ENCODE measurements around the gene ARID1B. TPM values are rescaled to one million over a fixed set of nuclear protein-coding genes. Genes with fewer than 3 reads are reported as not detected.

Gene ARID1B
- total and polyA plus RNA-seq, 2 experiments from 2014 or later = 41.9 to 72.7 TPM

GRCh38 chr6:156809446-156810178 is 32.4 kb downstream of the ARID1B start:
- no peak for DNase-seq (ENCODE audit: low read depth in 1 of 2, low spot score in 1 of 2)
- no peak overlapping the region for H3K4me3 ChIP-seq
- no peaks in the 10 kb centered on the region for H3K9me3 ChIP-seq (ENCODE audit: low read depth)
- no peaks in the 10 kb centered on the region for H3K36me3 ChIP-seq
- peaks cover 21% of the 10 kb centered on the region for H3K4me1 ChIP-seq (ENCODE audit: low read depth)
- no peak overlapping the region for H3K27ac ChIP-seq
- no peaks in the 10 kb centered on the region for H3K27me3 ChIP-seq
- TF ChIP-seq CTCF (IDR thresholded peaks at IDR 0.05; ENCODE audit: low read depth, low read length) = no peak

GRCh38 chr6:156814036-156814581 is 36.9 kb downstream of the ARID1B start:
- no peak overlapping the region for H3K27ac ChIP-seq
- no peak for TF ChIP-seq CTCF (IDR thresholded peaks at IDR 0.05; ENCODE audit: low read depth, low read length)
- H3K4me1 ChIP-seq (ENCODE audit: low read depth) = peaks cover 24% of the 10 kb centered on the region
- no peaks in the 10 kb centered on the region for H3K27me3 ChIP-seq
- no peaks in the 10 kb centered on the region for H3K36me3 ChIP-seq
- no peaks in the 10 kb centered on the region for H3K9me3 ChIP-seq (ENCODE audit: low read depth)
- no peak overlapping the region for H3K4me3 ChIP-seq
- no peak for DNase-seq (ENCODE audit: low read depth in 1 of 2, low spot score in 1 of 2)

- no peak overlapping the region for H3K4me3 ChIP-seq
- DNase-seq (ENCODE audit: low read depth in 1 of 2, low spot score in 1 of 2) = peak in 1 of 2 donors; percentile 32
- peaks cover 36% of the 10 kb centered on the region for H3K4me1 ChIP-seq (ENCODE audit: low read depth)
- H3K36me3 ChIP-seq = no peaks in the 10 kb centered on the region
- no peak for TF ChIP-seq CTCF (IDR thresholded peaks at IDR 0.05; ENCODE audit: low read depth, low read length)
- no peak overlapping the region for H3K27ac ChIP-seq
- H3K27me3 ChIP-seq = no peaks in the 10 kb centered on the region
- H3K9me3 ChIP-seq (ENCODE audit: low read depth) = no peaks in the 10 kb centered on the region
Observed at GRCh38 chr6:156816505-156816904, 39.3 kb downstream of the ARID1B start.

- TF ChIP-seq CTCF (IDR thresholded peaks at IDR 0.05; ENCODE audit: low read depth, low read length) = no peak
- DNase-seq (ENCODE audit: low read depth in 1 of 2, low spot score in 1 of 2) = no peak
Observed at GRCh38 chr6:156820089-156820798, 43.1 kb downstream of the ARID1B start.

GRCh38 chr6:156821707-156822106 is 44.5 kb downstream of the ARID1B start:
- Histone ChIP-seq H3K36me3 (no peaks in the 10 kb centered on the region), H3K4me3 (no peak overlapping the region), H3K9me3 (ENCODE audit: low read depth) (no peaks in the 10 kb centered on the region), H3K4me1 (ENCODE audit: low read depth) (peaks cover 41% of the 10 kb centered on the region), H3K27ac (no peak overlapping the region), H3K27me3 (no peaks in the 10 kb centered on the region)
- TF ChIP-seq CTCF (IDR thresholded peaks at IDR 0.05; ENCODE audit: low read depth, low read length) = no peak
- DNase-seq (ENCODE audit: low read depth in 1 of 2, low spot score in 1 of 2) = no peak

More at GRCh38 chr6:156820089-156820798, 43.1 kb downstream of the ARID1B start:
- H3K27me3 ChIP-seq = no peaks in the 10 kb centered on the region
- peaks cover 49% of the 10 kb centered on the region for H3K4me1 ChIP-seq (ENCODE audit: low read depth)
- H3K9me3 ChIP-seq (ENCODE audit: low read depth) = no peaks in the 10 kb centered on the region
- H3K36me3 ChIP-seq = no peaks in the 10 kb centered on the region
- H3K27ac ChIP-seq = no peak overlapping the region
- H3K4me3 ChIP-seq = no peak overlapping the region
